HEK293T (cell line): ENCODE measurements around the gene ARHGAP32.

ENCODE experiments used
- ARNT ChIP-seq: fragments of 450-650 bp; IDR thresholded peaks from 2 replicates; pipeline ENCODE4 v1.6.1; 2017; ENCODE audit warnings: mild to moderate bottlenecking
- BHLHE40 ChIP-seq: fragments of 450-650 bp; IDR thresholded peaks from 2 replicates; pipeline ENCODE4 v1.6.1; 2016; ENCODE audit warnings: mild to moderate bottlenecking, moderate library complexity, borderline replicate concordance
- CTBP1 ChIP-seq: fragments of 450-650 bp; IDR thresholded peaks from 2 replicates; pipeline ENCODE4 v1.6.1; 2016; ENCODE audit warnings: borderline replicate concordance
- ELF4 ChIP-seq: fragments of 450-650 bp; IDR thresholded peaks from 2 replicates; pipeline ENCODE4 v1.6.1; 2017; ENCODE audit warnings: antibody characterized with exemption
- FOXK2 ChIP-seq: fragments of 450-650 bp; IDR thresholded peaks from 2 replicates; pipeline ENCODE4 v1.6.1; 2016; ENCODE audit warnings: mild to moderate bottlenecking
- LEF1 ChIP-seq: fragments of 450-650 bp; IDR thresholded peaks from 2 replicates; pipeline ENCODE4 v1.6.1; 2017; ENCODE audit warnings: mild to moderate bottlenecking, borderline replicate concordance
- SP1 ChIP-seq: fragments of 450-650 bp; IDR thresholded peaks from 2 replicates; pipeline ENCODE4 v1.6.1; 2017
- SUZ12 ChIP-seq: fragments of 450-650 bp; IDR thresholded peaks from 2 replicates; pipeline ENCODE4 v1.6.1; 2016; ENCODE audit warnings: mild to moderate bottlenecking
- TARDBP ChIP-seq: fragments of 450-650 bp; IDR thresholded peaks from 2 replicates; pipeline ENCODE4 v1.6.1; 2016
- ZNF384 ChIP-seq: fragments of 450-650 bp; IDR thresholded peaks from 2 replicates; pipeline ENCODE4 v1.6.1; 2016

- no peak for TF ChIP-seq ELF4
- no peak for TF ChIP-seq TARDBP
- TF ChIP-seq SP1 = no peak
- TF ChIP-seq FOXK2 = no peak
- no peak for TF ChIP-seq BHLHE40
- TF ChIP-seq ZNF384 = no peak
- TF ChIP-seq ARNT = no peak
- no peak for TF ChIP-seq LEF1
- TF ChIP-seq CTBP1 = no peak
- TF ChIP-seq SUZ12 = no peak
Observed at GRCh38 chr11:129236850-129237249, 44.7 kb upstream of the ARHGAP32 start.
